NCI-H2196 treated with DMSO at 0.1 percent for 48 hours (cell line): ENCODE results near the gene DAAM2.

Experiments used
- DNase-seq: peaks from one replicate; lab custom pipeline; 2025; ENCODE audit not compliant: unreplicated experiment; lab: John Stamatoyannopoulos, UW

The DAAM2 gene

DNA sequence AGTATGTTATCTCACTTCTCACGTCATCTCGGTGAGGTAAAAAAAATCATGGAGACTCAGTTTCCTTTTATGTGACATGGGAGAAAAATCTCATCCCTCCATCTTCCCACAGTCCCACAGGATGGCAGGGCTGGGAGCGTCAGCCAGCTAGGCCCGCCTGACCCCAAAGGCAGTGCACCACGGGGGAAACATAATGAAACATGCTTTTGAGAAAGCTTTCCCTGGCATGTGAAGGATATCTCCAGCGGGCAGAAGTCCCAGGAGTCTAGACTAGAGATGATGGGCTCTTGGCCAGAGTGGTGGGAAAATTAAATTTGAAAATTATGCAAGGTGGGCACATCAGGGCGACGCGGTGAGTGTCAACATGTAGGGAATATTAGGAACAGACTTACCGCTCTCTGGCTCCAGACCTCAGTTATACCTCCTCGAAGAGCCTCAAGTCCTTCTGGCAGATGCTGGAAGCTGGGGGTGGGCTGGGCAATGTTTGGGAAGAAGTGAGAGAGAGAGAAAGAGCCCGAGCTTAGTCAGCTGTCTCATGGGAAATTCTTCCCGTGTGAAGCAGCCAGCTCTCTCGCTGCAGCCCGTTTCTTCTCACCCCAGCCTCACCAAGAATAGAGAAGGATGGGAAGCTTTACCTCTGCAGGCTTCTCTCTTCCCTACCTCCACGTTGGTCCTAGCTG lies 89.8 kb downstream of the DAAM2 start:
- DNase-seq, result no peak

DNA sequence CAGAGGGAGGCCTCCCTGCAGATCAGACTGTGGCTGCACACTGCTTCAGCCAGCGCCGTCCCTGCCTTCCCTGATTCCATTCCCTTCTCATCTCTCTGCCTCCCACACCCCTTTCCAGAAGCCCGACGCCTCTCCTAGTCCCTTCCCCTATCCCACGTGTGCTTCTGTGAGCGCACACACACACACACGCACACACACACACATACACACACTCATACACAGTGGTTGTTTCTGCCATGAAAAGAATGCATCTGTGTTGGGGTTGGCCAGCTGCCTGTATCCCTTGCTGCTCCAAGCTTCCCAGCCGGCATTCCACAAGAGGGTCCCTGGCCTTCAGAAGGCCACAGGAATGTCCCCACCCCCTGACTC lies 90.3 kb downstream of the DAAM2 start:
- no peak for DNase-seq

DNA sequence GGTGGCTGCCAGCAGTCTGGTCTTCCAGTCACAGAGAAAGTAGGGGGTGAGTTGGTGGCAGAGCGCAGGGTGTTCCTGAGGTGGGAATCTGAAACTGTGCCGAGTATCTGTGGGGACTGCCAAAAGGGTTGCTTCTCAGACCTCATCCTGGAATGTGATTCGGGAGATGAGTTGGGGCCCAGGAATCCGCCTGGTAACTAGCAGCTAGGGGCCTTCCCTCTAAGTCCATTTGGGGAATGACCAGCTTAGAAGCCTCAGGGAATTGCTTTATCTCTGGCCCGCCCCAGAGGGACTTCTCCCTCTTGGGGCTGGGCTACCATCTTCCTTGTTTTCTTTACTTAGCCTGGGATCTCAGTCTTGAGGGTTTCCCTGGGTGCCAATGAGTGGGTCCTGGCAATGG lies 92.5 kb downstream of the DAAM2 start:
- no peak for DNase-seq

DNA sequence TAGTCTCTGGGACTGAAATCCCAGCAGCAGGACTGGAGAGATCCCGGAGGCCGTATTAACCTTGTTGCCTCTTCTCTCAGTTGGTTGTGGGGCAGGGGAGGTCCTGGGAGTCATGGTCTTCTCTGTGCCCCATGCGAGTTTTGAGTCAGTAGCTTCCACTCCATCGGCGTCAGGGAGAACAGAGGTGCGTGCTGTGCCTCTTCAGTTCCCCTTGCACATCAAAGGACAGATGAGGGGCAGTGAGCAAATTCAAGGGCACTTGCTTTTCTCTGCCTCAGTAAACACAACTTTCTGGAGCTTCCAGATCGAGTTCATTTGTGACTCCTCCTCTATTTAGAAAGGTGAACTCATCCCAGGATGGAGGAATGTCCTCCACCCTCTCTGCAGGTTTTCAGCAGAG lies 93.5 kb downstream of the DAAM2 start:
- DNase-seq, result no peak

DNA sequence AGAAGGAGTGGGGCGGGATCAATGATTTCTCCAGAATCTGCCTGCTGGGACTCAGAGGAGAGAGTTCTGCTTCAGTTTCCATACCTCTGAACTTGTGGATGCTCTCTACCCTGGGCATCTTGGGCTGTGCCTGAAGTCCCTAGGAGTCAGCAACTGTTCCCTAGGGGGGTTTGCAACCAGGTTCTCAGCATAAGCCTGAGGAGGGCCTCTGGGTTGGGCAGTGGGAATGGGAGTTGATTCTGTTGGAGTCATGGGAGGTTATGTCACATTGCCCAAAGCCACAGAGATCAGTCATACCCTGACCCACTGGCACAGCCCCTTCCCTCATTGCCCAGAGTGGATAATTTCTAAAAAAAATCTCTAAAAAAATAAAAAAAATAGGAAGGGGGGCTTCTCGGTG lies 94.7 kb downstream of the DAAM2 start:
- no peak for DNase-seq

DNA sequence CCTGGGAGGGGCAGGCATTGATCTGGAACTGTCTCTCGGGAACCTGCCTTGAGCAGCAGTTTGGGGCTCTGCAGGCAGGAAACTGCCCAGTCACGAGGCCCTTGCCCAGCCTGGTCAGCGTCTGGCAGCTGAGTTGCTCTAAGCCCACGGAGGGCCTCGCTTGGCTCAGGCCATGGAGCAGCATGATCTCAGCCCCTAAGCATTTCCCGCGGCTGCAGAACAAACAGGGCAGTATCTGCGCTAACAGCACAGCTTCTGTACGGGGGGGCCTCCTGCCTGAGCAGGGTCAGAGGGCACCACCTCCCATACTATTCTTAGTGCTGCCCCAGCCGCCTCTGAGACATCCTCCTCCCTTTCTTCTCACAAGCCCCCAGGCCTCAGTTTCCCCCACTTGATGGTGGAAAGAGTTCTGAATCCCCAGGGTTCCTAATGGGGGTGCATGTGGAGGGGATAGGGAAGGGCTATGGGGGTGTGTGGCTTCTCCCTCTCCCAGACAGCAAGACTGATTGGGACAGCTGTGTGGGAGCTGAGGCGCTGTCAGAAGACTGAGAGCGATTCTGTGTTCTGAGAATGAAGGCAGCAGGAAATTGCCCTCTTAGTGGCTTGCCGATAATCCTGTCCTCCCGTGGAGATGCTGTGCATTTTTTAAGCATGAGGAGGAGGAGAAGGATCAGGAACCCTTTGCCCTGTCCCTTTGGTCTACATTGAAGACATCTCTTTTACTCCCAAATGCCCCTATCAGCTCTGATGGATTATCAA lies 95.7 kb downstream of the DAAM2 start:
- DNase-seq, result no peak

DNA sequence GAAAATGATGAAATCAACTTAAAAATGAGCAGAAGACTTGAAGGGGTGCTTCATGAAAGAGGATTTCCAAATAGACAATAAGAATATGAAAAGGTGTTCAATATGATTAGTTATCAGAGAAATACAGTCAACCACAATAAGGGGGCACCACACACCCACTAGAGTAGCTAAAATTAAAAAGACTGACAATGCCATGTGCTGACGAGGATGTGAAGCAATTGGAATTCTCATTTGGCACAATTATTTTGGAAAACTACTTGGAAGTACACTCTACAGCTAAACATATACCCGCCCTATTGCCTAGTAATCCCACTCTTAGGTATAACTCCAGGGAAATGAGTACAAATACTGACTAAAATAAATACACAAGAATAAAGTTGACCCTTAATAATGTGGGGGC lies 97.1 kb downstream of the DAAM2 start:
- no peak for DNase-seq

DNA sequence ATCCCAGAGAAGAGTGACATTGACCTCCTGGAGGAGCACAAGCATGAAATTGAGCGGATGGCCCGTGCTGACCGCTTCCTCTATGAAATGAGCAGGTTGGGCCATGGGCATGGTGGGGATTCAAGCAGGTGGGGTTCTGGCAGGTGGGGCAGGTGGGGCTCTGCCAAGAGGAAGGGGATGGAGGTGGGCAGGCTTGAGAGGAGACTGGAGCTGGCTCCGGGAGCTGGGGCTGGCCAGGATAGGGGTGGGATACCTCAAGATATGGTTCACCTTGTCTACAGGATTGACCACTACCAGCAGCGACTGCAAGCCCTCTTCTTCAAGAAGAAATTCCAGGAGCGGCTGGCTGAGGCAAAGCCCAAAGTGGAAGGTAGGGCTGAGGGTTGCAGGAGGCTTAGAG lies 99.2 kb downstream of the DAAM2 start:
- no peak for DNase-seq

DNA sequence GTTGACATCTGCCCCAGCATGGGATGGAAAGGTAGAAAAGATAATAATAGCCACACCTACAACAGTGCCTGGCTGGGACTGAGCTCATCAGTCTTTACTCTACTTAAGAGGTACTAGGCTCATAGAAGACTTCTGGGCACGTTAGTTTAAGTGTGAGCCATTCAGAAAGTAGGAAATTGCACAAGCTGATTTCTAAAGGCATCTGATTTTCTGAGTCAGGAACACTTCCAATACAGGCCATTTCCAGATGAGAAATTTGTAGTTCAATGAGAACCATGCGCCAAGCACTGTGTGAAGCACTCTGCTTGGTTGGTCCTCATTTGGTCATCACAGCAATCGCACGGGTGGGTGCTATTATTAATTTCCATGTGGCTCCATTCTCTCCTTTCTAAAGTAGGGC lies 99.8 kb downstream of the DAAM2 start:
- DNase-seq, result no peak

DNA sequence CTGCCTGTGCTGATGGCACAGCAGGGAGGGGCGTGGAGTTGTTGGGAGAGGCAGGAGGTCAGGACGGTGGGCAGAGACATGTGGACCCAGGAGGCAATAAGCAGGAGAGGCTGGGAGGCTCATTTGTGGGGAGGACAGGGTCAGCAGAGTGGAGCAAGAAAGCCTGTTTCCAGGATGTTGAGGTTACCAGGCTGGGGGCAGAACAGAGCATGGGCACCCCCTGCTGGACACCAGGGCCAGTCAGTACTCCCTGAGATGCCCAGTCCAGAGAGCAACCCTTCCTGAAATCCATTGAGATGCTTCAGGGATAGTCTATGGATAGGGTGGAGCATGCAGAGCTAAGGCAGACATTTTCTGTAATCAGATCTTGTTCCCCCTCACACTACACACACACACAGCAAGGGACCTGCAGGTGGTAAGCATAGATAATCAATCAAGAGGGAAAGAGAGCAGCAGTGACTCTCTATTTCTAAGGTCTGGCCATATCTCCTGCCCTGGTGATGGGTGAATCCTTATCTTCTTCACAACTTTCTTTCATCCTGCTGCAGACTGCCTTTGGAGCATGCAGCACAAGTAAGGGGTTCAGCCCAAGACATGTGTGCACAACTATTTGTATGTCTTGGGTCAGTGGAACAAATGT lies 100.4 kb downstream of the DAAM2 start:
- DNase-seq, result peak; percentile 34

DNA sequence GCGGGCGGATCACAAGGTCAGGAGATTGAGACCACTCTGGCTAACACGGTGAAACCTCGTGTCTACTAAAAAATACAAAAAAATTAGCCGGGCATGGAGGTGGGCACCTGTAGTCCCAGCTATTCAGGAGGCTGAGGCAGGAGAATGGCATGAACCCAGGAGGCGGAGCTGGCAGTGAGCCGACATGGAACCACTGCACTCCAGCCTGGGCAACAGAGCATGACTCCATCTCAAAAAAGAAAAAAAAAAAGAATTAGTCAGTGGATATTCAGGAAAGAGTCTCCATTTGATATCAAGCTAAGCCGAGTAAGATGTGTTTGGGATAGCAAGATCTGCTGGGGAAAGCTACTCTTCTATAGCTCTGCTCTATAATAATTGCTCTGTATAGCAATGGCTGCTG lies 101.1 kb downstream of the DAAM2 start:
- no peak for DNase-seq

DNA sequence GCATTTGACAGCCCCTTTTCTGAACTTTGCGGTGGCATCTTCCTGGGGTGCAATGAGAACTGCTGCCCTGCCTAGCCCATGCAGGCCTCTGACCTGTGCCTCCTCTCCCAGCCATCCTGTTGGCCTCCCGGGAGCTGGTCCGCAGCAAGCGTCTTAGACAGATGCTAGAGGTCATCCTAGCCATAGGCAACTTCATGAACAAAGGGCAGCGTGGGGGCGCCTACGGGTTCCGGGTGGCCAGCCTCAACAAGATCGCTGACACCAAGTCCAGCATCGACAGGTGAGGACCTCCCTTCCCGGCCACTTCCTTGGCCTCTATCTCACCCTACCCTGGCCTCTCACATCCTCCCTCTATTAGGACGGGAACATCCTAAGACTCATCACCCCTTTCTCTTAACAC lies 104.5 kb downstream of the DAAM2 start:
- DNase-seq, result no peak

DNA sequence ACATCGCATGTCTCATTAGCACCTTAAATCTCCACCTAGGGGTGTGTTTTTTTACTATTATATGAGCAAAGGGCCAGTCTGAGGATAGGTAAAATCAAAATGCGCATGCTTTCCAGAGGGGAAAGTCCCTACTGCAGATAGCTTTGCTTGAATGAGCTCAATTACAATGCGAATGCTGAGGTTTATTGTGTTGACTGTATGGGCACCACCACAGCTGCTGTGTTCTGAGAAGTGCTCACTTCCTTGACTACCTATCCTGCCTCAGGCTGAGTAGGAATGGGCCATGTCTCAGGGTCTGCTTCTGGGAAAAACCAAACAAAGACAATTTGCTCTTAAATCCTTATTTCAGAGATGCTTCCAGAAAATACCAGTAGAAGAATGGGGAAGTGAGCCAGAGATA lies 105.5 kb downstream of the DAAM2 start:
- DNase-seq, result no peak

DNA sequence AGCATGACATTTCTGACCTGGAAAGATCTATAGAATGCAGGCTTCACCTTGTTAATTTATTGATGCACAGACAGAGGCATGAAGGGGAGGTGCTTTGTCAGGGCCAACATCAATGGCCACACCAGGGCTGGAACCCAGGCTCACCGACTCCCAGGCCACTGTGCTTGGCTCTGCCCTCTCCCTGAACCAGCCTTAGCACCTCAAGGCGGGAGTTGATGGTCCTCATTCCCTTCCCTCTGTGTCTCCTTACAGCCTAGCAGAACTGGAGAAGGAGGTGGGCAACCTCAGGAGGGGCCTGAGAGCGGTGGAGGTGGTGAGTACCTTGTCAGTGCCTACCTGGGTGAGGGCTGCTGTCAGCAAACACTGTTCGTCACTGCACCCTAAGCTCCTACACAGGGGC lies 106.4 kb downstream of the DAAM2 start:
- DNase-seq, result no peak

DNA sequence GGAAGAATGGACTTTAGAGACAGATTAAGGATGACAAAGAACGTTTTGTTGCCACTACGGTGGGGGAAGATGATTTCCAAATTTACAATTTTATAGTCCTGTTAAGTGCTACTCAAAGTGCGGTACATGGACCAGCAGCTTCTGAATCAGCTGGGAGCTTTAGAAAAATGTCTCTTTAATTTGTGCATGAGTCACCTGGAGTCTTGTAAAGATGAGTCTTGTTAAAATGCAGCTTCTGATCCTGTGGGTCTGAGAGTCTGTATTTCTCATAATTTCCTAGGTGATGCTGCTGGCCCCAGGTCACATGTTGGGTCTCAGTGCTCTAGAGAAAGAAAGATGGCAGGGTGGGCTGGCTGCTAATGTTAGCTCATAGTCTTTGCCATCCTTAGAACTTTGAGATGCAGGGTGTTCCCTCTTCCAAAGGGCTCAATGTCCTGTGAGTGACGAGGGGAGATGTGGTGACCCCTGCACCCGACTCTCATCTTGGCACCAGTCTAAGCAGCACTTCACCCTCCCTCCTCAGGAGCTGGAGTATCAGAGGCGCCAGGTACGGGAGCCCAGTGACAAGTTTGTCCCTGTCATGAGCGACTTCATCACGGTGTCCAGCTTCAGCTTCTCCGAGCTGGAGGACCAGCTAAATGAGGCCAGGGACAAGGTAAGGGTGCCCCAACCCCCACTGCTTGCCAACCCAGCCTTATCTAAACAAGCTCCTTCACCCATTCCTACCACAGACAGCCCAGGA lies 107.5 kb downstream of the DAAM2 start:
- no peak for DNase-seq

DNA sequence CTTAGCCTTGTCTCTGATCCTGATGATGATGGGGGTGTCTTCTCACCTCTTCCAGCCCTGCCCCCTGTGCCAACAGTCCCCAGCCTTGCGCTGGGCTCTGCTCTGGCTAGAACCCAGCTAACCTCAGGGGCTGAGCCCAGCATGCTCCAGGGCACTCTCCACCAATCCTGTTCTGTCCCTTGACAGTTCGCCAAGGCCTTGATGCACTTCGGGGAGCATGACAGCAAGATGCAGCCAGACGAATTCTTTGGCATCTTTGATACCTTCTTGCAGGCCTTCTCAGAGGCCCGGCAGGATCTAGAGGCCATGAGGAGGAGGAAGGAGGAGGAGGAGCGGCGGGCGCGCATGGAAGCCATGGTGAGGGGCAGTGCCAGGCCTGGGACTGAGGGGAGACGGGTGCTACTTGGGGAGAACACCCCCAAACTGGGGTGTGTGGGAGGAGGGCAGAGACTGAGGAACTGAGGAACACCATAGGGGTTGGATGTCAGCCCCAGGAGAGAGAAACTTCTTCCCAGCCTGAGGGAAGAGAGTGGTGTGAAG lies 109.0 kb downstream of the DAAM2 start:
- no peak for DNase-seq

DNA sequence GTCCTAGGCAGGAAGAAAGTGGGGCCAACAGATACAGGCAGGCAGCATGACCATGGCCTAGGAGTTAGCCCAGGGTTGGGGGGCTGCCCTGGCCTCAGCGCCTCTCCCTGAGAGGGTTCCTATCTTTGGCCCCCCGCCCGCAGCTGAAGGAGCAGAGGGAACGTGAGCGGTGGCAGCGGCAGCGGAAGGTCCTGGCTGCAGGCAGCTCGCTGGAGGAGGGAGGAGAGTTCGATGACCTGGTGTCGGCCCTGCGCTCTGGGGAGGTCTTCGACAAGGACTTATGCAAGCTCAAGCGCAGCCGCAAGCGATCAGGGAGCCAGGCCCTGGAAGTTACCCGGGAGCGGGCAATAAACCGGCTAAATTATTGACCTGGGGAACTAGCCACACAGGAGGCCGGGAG lies 109.5 kb downstream of the DAAM2 start:
- no peak for DNase-seq

DNA sequence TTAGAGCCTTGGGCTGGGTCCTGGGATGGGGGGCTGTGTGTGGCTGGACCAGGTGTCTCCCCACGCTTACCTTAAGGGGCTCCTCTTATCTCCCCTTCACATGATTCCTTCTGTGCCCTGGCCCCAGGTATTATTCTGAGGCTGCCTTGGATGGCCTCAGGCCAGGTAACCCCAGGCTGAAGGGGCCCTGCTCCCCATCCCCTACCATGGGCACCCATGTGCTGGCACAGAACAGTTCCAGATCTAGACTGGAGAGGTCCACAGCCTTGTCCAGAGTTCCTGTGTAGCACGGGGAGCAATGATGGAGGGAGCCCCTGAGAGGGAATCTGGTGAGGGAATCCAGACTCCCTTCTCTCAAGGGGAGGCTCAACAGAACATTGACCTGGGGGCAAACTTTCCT lies 110.0 kb downstream of the DAAM2 start:
- no peak for DNase-seq

DNA sequence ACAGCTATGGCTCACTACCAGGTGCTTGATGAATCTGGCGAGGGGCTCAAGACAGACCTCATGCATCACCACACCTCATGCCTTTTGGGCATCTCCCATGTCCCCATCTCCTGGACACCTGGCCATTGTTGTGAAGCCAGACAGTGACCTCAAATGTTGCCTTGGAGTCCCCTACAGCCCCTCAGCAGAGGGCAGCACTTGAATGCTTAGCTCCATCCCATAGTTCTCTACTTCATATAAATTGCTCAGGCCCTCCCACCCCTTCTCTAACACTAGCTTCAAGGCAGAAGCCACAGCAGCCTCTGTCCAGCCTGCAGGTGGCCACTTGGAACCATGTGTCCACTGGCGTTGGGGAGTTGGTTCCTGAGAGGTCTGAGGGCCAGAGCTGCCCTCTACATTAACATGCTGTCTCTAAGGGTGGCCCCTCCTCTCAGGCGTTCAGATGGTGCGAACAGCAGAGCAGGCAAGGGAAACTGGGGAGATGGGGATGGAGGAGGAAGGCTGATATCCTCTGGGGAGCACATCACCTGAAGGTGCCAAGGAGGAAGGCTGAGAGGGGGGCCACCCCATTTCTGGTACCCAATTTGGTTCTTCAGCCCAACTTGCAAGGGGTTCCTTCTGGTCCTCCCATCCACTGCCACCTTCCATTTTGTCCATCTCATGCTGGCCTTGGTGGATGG lies 110.8 kb downstream of the DAAM2 start:
- no peak for DNase-seq

DNA sequence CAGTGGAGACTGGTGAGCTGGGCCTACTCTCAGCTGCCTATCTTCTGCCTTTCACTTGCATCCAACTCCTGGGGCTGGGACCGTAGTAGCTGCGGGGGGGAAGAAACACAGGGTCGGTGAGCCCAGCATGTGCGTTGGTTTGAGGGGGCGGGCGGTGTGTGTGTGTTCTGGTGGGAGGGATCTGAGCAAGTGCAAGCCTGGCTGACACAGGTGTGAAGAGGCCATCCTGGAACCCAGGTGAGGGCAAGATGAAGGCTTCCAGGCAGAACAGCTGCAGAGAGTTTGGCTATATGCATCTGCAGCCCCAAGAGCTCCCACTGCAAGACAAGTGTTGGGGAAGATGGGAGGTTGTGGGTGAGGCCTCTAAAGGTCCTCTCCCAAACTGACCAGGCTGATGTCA lies 111.5 kb downstream of the DAAM2 start:
- no peak for DNase-seq
